B cell (primary cell): ENCODE data around the gene ADAP1.
"Not testable (repeated sequence)": the region's sequence is repeated elsewhere in the genome, so short reads cannot be mapped to it uniquely, and the experiment has no call there.

Source experiments
- EZH2 ChIP-seq: IDR thresholded peaks from 2 replicates; pipeline ENCODE4 v1.6.1; 2012; ENCODE audit warnings: borderline replicate concordance, low read depth, mild to moderate bottlenecking, moderate library complexity, low read length; ENCODE audit not compliant: insufficient read depth, poor library complexity, severe bottlenecking
- TF ChIP-seq, protein P1 (sequence below): fragments of 200-600 bp; IDR thresholded peaks from one replicate; pipeline ENCODE4 v1.8.0; 2022; ENCODE audit warnings: antibody characterized with exemption, mild to moderate bottlenecking

DNA sequence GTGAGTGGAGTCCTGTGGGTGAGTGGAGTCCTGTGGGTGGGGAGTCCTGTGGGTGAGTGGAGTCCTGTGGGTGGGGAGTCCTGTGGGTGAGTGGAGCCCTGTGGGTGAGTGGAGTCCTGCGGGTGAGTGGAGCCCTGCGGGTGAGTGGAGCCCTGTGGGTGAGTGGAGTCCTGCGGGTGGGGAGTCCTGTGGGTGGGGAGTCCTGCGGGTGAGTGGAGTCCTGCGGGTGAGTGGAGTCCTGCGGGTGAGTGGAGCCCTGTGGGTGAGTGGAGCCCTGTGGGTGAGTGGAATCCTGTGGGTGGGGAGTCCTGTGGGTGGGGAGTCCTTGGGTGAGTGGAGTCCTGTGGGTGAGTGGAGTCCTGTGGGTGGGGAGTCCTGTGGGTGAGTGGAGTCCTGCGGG lies 48.0 kb upstream of the ADAP1 start:
- TF ChIP-seq, protein P1, sequence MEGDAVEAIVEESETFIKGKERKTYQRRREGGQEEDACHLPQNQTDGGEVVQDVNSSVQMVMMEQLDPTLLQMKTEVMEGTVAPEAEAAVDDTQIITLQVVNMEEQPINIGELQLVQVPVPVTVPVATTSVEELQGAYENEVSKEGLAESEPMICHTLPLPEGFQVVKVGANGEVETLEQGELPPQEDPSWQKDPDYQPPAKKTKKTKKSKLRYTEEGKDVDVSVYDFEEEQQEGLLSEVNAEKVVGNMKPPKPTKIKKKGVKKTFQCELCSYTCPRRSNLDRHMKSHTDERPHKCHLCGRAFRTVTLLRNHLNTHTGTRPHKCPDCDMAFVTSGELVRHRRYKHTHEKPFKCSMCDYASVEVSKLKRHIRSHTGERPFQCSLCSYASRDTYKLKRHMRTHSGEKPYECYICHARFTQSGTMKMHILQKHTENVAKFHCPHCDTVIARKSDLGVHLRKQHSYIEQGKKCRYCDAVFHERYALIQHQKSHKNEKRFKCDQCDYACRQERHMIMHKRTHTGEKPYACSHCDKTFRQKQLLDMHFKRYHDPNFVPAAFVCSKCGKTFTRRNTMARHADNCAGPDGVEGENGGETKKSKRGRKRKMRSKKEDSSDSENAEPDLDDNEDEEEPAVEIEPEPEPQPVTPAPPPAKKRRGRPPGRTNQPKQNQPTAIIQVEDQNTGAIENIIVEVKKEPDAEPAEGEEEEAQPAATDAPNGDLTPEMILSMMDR: not testable (repeated sequence)
- TF ChIP-seq EZH2: not testable (repeated sequence)
